ENCODE results near the gene ZNF451. TPM values are rescaled to one million over a fixed set of nuclear protein-coding genes. Genes with fewer than 3 reads are reported as not detected.
A peak's percentile ranks its signal among the peaks of the same experiment; 100 is the strongest.

Gene ZNF451
- total RNA-seq, 1 experiment from 2014 or later, result 34.5 TPM

GRCh38 chr6:57141451-57142177 is 51.6 kb downstream of the ZNF451 start:
- no peak overlapping the region for H3K9ac ChIP-seq (ENCODE audit: low read length)
- BruUV-seq (replicated peaks), result no TSS peak
- peaks cover 4% of the 10 kb centered on the region; the same call in 1 of the 2 replicates for H3K4me1 ChIP-seq (ENCODE audit: insufficient read depth, low read length)
- 0 out of 2 replicates have a peak overlapping the region, but pooled peaks have one; percentile 8 for H3K27ac ChIP-seq (ENCODE audit: low read length)
- H3K27me3 ChIP-seq (ENCODE audit: low read length), result no peaks in the 10 kb centered on the region
- no peak overlapping the region for H3K4me3 ChIP-seq (ENCODE audit: low read length)
- no peak overlapping the region for H2AFZ ChIP-seq (ENCODE audit: low read length)
- ChIA-PET CTCF (interaction anchor here (0.6 kb wide), 1 partner anchor 571 kb away, joined by 3 read pairs; no protein-coding TSS in a partner anchor), POLR2A (ENCODE audit: unreplicated experiment) (no interaction called here)
- no peaks in the 10 kb centered on the region for H3K79me2 ChIP-seq (ENCODE audit: low read length)
- H3K4me2 ChIP-seq (ENCODE audit: low read length), result 0 out of 2 replicates have a peak overlapping the region, but pooled peaks have one; percentile 5
- H3F3A ChIP-seq (ENCODE audit: low read length, unreplicated experiment), result no peaks in the 10 kb centered on the region
- no peaks in the 10 kb centered on the region for H4K20me1 ChIP-seq (ENCODE audit: low read length)
- DNase-seq (peak; percentile 14), ATAC-seq (peak; percentile 67)
- intact Hi-C loops (cut with micrococcal nuclease), result loop anchor here (1.0 kb wide), 1 partner anchor 31 kb away; the partner anchor contains the start of gene BAG2
- H3K9me2 ChIP-seq (replicated peaks; ENCODE audit: low read length), result no peaks in the 10 kb centered on the region
- H3K36me3 ChIP-seq (ENCODE audit: low read depth, low read length), result peaks cover 19% of the 10 kb centered on the region
- H3K9me3 ChIP-seq (ENCODE audit: low read length), result no peaks in the 10 kb centered on the region
- TF ChIP-seq EZH2 (IDR thresholded peaks at IDR 0.05; ENCODE audit: low read length, unreplicated experiment), result no peak
- TF ChIP-seq EZH2phosphoT487 (IDR thresholded peaks at IDR 0.05; ENCODE audit: borderline replicate concordance, low read length), result no peak
- no peak for TF ChIP-seq CTCF (conservative IDR thresholded peaks at IDR 0.05; ENCODE audit: low read depth, low read length)

- peaks cover 4% of the 10 kb centered on the region; the same call in 1 of the 2 replicates for H3K4me1 ChIP-seq (ENCODE audit: insufficient read depth, low read length)
- ChIA-PET POLR2A (ENCODE audit: unreplicated experiment) (no interaction called here), CTCF (interaction anchor here (0.6 kb wide), 1 partner anchor 572 kb away, joined by 3 read pairs; no protein-coding TSS in a partner anchor)
- no peak overlapping the region for H3K9ac ChIP-seq (ENCODE audit: low read length)
- peaks cover 17% of the 10 kb centered on the region for H3K36me3 ChIP-seq (ENCODE audit: low read depth, low read length)
- BruUV-seq (replicated peaks), result no TSS peak
- intact Hi-C loops (cut with micrococcal nuclease), result no loop called here
- no peak overlapping the region for H3K27ac ChIP-seq (ENCODE audit: low read length)
- H2AFZ ChIP-seq (ENCODE audit: low read length), result no peak overlapping the region
- H3K4me3 ChIP-seq (ENCODE audit: low read length), result no peak overlapping the region
- H3K9me2 ChIP-seq (replicated peaks; ENCODE audit: low read length), result no peaks in the 10 kb centered on the region
- no peaks in the 10 kb centered on the region for H3K9me3 ChIP-seq (ENCODE audit: low read length)
- DNase-seq (no peak), ATAC-seq (no peak)
- TF ChIP-seq CTCF (conservative IDR thresholded peaks at IDR 0.05; ENCODE audit: low read depth, low read length), result no peak
- no peak for TF ChIP-seq EZH2phosphoT487 (IDR thresholded peaks at IDR 0.05; ENCODE audit: borderline replicate concordance, low read length)
- no peak for TF ChIP-seq EZH2 (IDR thresholded peaks at IDR 0.05; ENCODE audit: low read length, unreplicated experiment)
- no peaks in the 10 kb centered on the region for H4K20me1 ChIP-seq (ENCODE audit: low read length)
- no peaks in the 10 kb centered on the region for H3K79me2 ChIP-seq (ENCODE audit: low read length)
- no peaks in the 10 kb centered on the region for H3F3A ChIP-seq (ENCODE audit: low read length, unreplicated experiment)
- no peaks in the 10 kb centered on the region for H3K27me3 ChIP-seq (ENCODE audit: low read length)
- no peak overlapping the region for H3K4me2 ChIP-seq (ENCODE audit: low read length)
Observed at GRCh38 chr6:57142178-57142525, 52.2 kb downstream of the ZNF451 start.

GRCh38 chr6:57143690-57144089 is 53.7 kb downstream of the ZNF451 start:
- H3K9me2 ChIP-seq (replicated peaks; ENCODE audit: low read length), result no peaks in the 10 kb centered on the region
- no peaks in the 10 kb centered on the region for H3K79me2 ChIP-seq (ENCODE audit: low read length)
- H3K4me1 ChIP-seq (ENCODE audit: insufficient read depth, low read length), result peaks cover 4% of the 10 kb centered on the region; the same call in 1 of the 2 replicates
- H3K27me3 ChIP-seq (ENCODE audit: low read length), result no peaks in the 10 kb centered on the region
- H3K36me3 ChIP-seq (ENCODE audit: low read depth, low read length), result peaks cover 27% of the 10 kb centered on the region
- H3K9me3 ChIP-seq (ENCODE audit: low read length), result no peaks in the 10 kb centered on the region
- H2AFZ ChIP-seq (ENCODE audit: low read length), result no peak overlapping the region
- no peak for DNase-seq
- CTCF ChIA-PET, result no interaction called here
- intact Hi-C loops (cut with micrococcal nuclease), result no loop called here
- BruUV-seq (replicated peaks), result no TSS peak
- no peak for ATAC-seq
- POLR2A ChIA-PET (ENCODE audit: unreplicated experiment), result no interaction called here
- H3K9ac ChIP-seq (ENCODE audit: low read length), result no peak overlapping the region
- H3K27ac ChIP-seq (ENCODE audit: low read length), result no peak overlapping the region
- H3F3A ChIP-seq (ENCODE audit: low read length, unreplicated experiment), result no peaks in the 10 kb centered on the region
- H3K4me2 ChIP-seq (ENCODE audit: low read length), result no peak overlapping the region
- H4K20me1 ChIP-seq (ENCODE audit: low read length), result no peaks in the 10 kb centered on the region
- no peak overlapping the region for H3K4me3 ChIP-seq (ENCODE audit: low read length)
- no peak for TF ChIP-seq CTCF (conservative IDR thresholded peaks at IDR 0.05; ENCODE audit: low read depth, low read length)
- no peak for TF ChIP-seq EZH2 (IDR thresholded peaks at IDR 0.05; ENCODE audit: low read length, unreplicated experiment)
- TF ChIP-seq EZH2phosphoT487 (IDR thresholded peaks at IDR 0.05; ENCODE audit: borderline replicate concordance, low read length), result no peak
